ENCODE data around the gene MBD3L1.

The MBD3L1 gene

GRCh38 chr19:8835877-8836276, 3.7 kb downstream of the MBD3L1 start:
- no peak overlapping the region for H3K4me3 ChIP-seq

GRCh38 chr19:8840708-8841107, 8.5 kb downstream of the MBD3L1 start:
- Histone ChIP-seq H3K27me3 (ENCODE audit: low read depth) (no peaks in the 10 kb centered on the region), H3K4me3 (no peak overlapping the region), H3K9me3 (no peaks in the 10 kb centered on the region; the same call in 1 of the 2 replicates), H3K4me1 (no peaks in the 10 kb centered on the region), H3K36me3 (replicated peaks) (no peaks in the 10 kb centered on the region)
- no peak for DNase-seq (ENCODE audit: low spot score in 2 of 2)
- in situ Hi-C loops (cut with MboI; ENCODE audit: low sequenced_read_pairs): no loop called here

More at GRCh38 chr19:8835877-8836276, 3.7 kb downstream of the MBD3L1 start:
- Histone ChIP-seq H3K9me3 (no peaks in the 10 kb centered on the region; the same call in 1 of the 2 replicates), H3K4me1 (no peaks in the 10 kb centered on the region; the same call in 1 of the 2 replicates), H3K27me3 (ENCODE audit: low read depth) (no peaks in the 10 kb centered on the region), H3K36me3 (replicated peaks) (no peaks in the 10 kb centered on the region)
- no peak for DNase-seq (ENCODE audit: low spot score in 2 of 2)
- in situ Hi-C loops (cut with MboI; ENCODE audit: low sequenced_read_pairs): no loop called here

GRCh38 chr19:8846819-8847218, 14.6 kb downstream of the MBD3L1 start:
- H3K36me3 ChIP-seq (replicated peaks): no peaks in the 10 kb centered on the region

GRCh38 chr19:8849232-8849631, 17.1 kb downstream of the MBD3L1 start:
- Histone ChIP-seq H3K27me3 (ENCODE audit: low read depth) (no peaks in the 10 kb centered on the region), H3K4me1 (no peaks in the 10 kb centered on the region), H3K9me3 (no peaks in the 10 kb centered on the region; the same call in 1 of the 2 replicates), H3K36me3 (replicated peaks) (no peaks in the 10 kb centered on the region), H3K4me3 (no peak overlapping the region)
- in situ Hi-C loops (cut with MboI; ENCODE audit: low sequenced_read_pairs): no loop called here
- no peak for DNase-seq (ENCODE audit: low spot score in 2 of 2)

More at GRCh38 chr19:8846819-8847218, 14.6 kb downstream of the MBD3L1 start:
- Histone ChIP-seq H3K9me3 (no peaks in the 10 kb centered on the region; the same call in 1 of the 2 replicates), H3K4me3 (no peak overlapping the region), H3K27me3 (ENCODE audit: low read depth) (no peaks in the 10 kb centered on the region), H3K4me1 (no peaks in the 10 kb centered on the region)
- in situ Hi-C loops (cut with MboI; ENCODE audit: low sequenced_read_pairs): no loop called here
- no peak for DNase-seq (ENCODE audit: low spot score in 2 of 2)

GRCh38 chr19:8850488-8850887, 18.3 kb downstream of the MBD3L1 start:
- in situ Hi-C loops (cut with MboI; ENCODE audit: low sequenced_read_pairs): no loop called here
- Histone ChIP-seq H3K9me3 (no peaks in the 10 kb centered on the region), H3K36me3 (replicated peaks) (no peaks in the 10 kb centered on the region), H3K4me3 (no peak overlapping the region), H3K4me1 (no peaks in the 10 kb centered on the region), H3K27me3 (ENCODE audit: low read depth) (no peaks in the 10 kb centered on the region)
- DNase-seq (ENCODE audit: low spot score in 2 of 2): no peak

GRCh38 chr19:8858260-8858659, 26.1 kb downstream of the MBD3L1 start:
- H3K9me3 ChIP-seq: no peaks in the 10 kb centered on the region
- H3K36me3 ChIP-seq (replicated peaks): no peaks in the 10 kb centered on the region
- no peaks in the 10 kb centered on the region for H3K4me1 ChIP-seq
- DNase-seq (ENCODE audit: low spot score in 2 of 2): no peak
- in situ Hi-C loops (cut with MboI; ENCODE audit: low sequenced_read_pairs): no loop called here
- no peak overlapping the region for H3K4me3 ChIP-seq
- no peaks in the 10 kb centered on the region for H3K27me3 ChIP-seq (ENCODE audit: low read depth)

- in situ Hi-C loops (cut with MboI; ENCODE audit: low sequenced_read_pairs): no loop called here
- no peak for DNase-seq (ENCODE audit: low spot score in 2 of 2)
- H3K9me3 ChIP-seq: no peaks in the 10 kb centered on the region
Observed at GRCh38 chr19:8866344-8866743, 34.2 kb downstream of the MBD3L1 start.

GRCh38 chr19:8877854-8878705, 45.9 kb downstream of the MBD3L1 start:
- Histone ChIP-seq H3K4me1 (no peaks in the 10 kb centered on the region), H3K36me3 (replicated peaks) (no peaks in the 10 kb centered on the region), H3K27me3 (ENCODE audit: low read depth) (no peaks in the 10 kb centered on the region), H3K9me3 (no peaks in the 10 kb centered on the region), H3K4me3 (no peak overlapping the region)
- DNase-seq (ENCODE audit: low spot score in 2 of 2): peak in 1 of 2 experiments; percentile 42
- in situ Hi-C loops (cut with MboI; ENCODE audit: low sequenced_read_pairs): no loop called here

More at GRCh38 chr19:8866344-8866743, 34.2 kb downstream of the MBD3L1 start:
- no peak overlapping the region for H3K4me3 ChIP-seq
- H3K36me3 ChIP-seq (replicated peaks): no peaks in the 10 kb centered on the region
- no peaks in the 10 kb centered on the region for H3K4me1 ChIP-seq
- no peaks in the 10 kb centered on the region for H3K27me3 ChIP-seq (ENCODE audit: low read depth)

- in situ Hi-C loops (cut with MboI; ENCODE audit: low sequenced_read_pairs): no loop called here
- Histone ChIP-seq H3K9me3 (no peaks in the 10 kb centered on the region), H3K4me3 (no peak overlapping the region), H3K36me3 (replicated peaks) (no peaks in the 10 kb centered on the region), H3K4me1 (no peaks in the 10 kb centered on the region), H3K27me3 (ENCODE audit: low read depth) (no peaks in the 10 kb centered on the region)
- DNase-seq (ENCODE audit: low spot score in 2 of 2): no peak
Observed at GRCh38 chr19:8880868-8881488, 48.8 kb downstream of the MBD3L1 start.

GRCh38 chr19:8881512-8881911, 49.3 kb downstream of the MBD3L1 start:
- no peaks in the 10 kb centered on the region for H3K36me3 ChIP-seq (replicated peaks)
- DNase-seq (ENCODE audit: low spot score in 2 of 2): no peak
- H3K4me1 ChIP-seq: no peaks in the 10 kb centered on the region
- in situ Hi-C loops (cut with MboI; ENCODE audit: low sequenced_read_pairs): no loop called here
- no peaks in the 10 kb centered on the region for H3K9me3 ChIP-seq
- H3K27me3 ChIP-seq (ENCODE audit: low read depth): no peaks in the 10 kb centered on the region
- H3K4me3 ChIP-seq: no peak overlapping the region

GRCh38 chr19:8884416-8884815, 52.2 kb downstream of the MBD3L1 start:
- Histone ChIP-seq H3K36me3 (replicated peaks) (no peaks in the 10 kb centered on the region), H3K4me3 (no peak overlapping the region), H3K4me1 (no peaks in the 10 kb centered on the region), H3K27me3 (ENCODE audit: low read depth) (no peaks in the 10 kb centered on the region), H3K9me3 (no peaks in the 10 kb centered on the region)
- in situ Hi-C loops (cut with MboI; ENCODE audit: low sequenced_read_pairs): no loop called here
- DNase-seq (ENCODE audit: low spot score in 2 of 2): no peak

- Histone ChIP-seq H3K36me3 (replicated peaks) (no peaks in the 10 kb centered on the region), H3K4me3 (no peak overlapping the region), H3K27me3 (ENCODE audit: low read depth) (no peaks in the 10 kb centered on the region), H3K9me3 (no peaks in the 10 kb centered on the region), H3K4me1 (no peaks in the 10 kb centered on the region)
- no peak for DNase-seq (ENCODE audit: low spot score in 2 of 2)
- in situ Hi-C loops (cut with MboI; ENCODE audit: low sequenced_read_pairs): no loop called here
Observed at GRCh38 chr19:8887364-8887763, 55.2 kb downstream of the MBD3L1 start.

GRCh38 chr19:8890260-8890659, 58.1 kb downstream of the MBD3L1 start:
- H3K4me3 ChIP-seq: no peak overlapping the region
- DNase-seq (ENCODE audit: low spot score in 2 of 2): no peak
- in situ Hi-C loops (cut with MboI; ENCODE audit: low sequenced_read_pairs): no loop called here
- no peaks in the 10 kb centered on the region for H3K27me3 ChIP-seq (ENCODE audit: low read depth)
- H3K9me3 ChIP-seq: no peaks in the 10 kb centered on the region
- no peaks in the 10 kb centered on the region for H3K4me1 ChIP-seq
- H3K36me3 ChIP-seq (replicated peaks): no peaks in the 10 kb centered on the region

Measured in HAP-1 (cell line).